ENCODE data around the gene IGLL5.
"Not testable (repeated sequence)": the region's sequence is repeated elsewhere in the genome, so short reads cannot be mapped to it uniquely, and the experiment has no call there.

IGLL5 gene

DNA sequence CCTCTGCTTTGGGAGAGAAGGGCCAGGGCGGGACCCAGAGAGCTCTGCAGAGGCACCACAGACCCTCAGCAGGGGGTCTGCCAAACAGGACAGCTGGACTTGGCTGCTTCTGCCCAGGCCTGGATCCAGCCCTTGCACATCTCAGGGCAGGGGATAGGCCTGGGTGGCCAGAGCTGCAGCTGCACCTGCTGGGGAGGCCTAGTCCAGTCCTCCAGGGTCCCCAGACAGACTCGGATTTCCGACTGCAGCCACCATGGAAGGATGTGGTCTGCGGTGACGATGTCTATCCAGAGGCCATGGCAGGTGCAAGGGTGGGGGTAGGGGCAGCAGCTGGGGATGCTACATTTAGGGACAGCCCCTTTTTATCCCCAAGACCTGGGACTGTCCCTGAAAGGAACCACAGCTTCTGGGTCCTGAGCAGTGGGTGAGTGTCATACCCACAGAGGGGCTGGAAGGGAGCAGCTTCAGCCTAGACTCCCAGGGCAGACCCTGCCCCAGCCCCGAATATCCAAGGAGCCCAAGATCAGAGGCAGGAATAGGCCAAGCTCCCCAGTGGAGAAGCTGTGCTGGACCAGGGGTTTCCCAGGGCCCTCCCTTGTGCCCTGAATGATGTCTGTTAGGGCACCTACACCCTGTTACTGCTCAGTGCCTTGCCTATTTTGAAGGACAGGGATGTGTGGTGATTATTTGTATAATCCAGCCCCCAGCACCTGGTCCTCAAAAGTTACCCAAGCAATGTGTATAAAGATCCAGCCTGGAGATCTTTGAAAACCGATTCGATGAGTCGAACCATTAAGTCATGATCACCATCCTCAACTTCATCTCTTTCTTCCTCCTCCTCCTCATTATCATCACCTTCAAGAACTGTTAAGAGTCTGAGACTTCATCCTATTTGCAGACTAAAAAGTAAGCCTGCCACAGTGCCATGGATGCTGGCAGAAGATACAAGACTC is 2.5 kb upstream of the IGLL5 start:
- DNase-seq = no peak

DNA sequence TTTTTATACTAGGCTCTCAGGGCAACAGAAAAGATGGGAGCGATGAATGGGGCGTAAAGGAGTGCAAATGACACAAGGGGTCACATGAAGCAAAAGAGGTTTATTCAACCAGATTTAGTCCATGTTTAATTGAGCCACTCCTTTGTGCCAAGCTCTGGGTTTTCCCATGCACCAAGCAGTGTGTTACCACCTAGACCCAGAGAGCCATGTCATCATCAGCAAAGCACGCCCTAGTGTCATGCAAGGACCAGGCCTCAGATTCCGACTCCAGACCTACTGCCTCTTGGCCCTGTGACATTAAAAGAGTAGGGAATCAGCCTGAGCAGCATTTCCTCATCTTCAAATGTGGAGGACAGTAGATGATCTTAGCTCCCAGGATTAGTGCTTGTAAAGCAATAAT is 1.1 kb upstream of the IGLL5 start:
- no peak for DNase-seq

DNA sequence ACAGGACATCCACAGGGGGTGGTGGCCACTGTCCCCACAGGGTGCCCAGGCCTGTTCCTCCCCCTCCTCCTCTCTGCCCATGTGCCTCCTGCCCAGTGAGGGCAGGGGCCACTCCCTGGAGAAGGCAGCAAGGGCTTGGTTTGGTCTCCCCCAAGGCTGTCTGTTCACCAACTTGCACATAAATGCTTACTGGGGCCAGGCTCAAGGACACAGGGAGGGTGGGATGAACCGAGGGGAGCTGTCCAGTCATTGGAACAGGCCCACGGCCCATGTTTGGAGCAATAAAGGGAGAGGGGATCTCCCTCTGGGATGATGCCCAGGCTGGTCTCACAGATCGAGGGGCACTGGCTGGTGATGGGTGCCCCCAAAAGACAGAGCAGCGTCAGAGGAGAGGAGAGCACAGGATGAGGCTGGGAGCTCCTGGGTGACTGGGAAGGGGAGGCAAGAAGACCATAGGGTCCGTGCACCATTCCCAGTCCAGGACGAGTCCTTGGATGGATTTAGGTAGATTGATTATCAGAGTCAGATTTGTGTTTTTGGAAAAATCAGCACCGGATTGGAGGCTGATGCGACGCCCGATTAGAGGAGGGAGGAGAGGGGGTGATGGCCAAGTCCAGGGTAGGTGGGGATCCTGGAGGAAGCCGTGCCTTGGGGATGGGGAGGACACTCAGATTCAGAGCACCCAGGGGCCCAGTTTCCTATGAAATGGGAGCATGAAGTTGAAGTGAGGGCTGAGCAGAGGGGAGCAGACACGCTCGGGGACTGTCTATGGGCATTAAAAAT is 1.1 kb downstream of the IGLL5 start:
- DNase-seq = no peak

DNA sequence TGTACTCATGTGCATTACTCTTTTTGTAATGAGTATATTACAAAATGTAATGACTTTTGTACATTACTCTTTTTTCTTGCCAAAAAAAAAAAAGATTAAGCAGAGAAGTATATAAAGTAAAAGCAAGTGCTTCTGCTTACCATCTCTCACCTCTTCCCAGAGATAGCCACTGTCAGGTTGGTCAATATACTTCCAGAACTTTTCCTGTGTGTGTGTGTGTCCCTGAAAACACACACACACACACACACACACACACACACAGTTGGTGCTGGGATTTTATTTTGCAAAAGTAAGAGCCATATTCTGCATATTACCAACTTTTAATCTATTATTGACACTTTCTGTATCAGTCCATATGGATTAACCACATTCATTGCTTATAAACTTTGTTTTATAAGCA is 2.5 kb downstream of the IGLL5 start:
- DNase-seq = no peak

GRCh38 chr22:22891139-22891621 is 3.6 kb downstream of the IGLL5 start:
- DNase-seq = no peak

DNA sequence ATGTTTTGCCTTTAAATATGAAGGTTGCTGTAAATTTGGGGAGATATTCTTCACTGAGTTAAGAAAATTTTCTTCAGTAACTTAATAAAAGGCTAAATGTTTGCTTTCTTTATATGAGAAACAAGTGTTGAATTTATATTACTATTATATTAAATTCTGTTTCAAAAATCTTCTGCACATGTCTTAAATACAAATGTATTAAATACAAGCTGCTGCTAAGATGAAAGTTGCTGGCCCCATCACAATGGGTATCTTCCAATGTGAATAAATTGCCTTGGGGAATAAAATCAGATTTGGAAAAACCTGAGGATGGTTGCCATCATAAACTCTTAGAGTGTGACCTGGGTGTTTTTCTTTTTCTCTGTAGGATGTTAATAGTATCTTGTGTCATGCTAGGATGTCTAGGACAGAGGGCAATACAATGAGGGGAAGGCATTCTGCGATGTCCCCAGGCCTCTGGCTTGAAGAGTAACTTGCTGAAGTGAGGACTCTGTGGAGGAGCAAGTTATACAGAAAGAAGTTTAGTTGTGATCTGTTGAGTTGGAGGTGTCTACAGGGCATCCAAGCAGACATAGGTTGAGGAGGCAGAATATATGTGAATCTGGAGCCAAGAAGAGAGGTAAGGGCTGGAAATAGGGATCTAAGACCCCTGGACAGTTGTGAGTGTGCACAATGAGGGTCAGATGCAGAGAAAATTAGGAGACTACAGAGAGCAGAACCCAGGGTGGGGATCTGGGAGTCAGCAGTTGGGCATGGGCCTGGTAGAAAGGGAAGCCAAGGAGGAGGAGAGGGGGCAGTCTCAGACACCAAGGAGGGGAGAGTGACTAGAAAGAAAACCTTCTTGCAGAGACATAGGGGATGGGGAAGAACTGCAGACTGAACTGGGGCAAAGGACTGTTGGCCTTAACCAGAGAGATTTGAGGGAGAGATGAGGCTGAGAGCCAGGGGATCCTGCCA is 4.8 kb downstream of the IGLL5 start:
- no peak for DNase-seq

GRCh38 chr22:22893077-22893805 is 5.6 kb downstream of the IGLL5 start:
- DNase-seq = no peak

DNA sequence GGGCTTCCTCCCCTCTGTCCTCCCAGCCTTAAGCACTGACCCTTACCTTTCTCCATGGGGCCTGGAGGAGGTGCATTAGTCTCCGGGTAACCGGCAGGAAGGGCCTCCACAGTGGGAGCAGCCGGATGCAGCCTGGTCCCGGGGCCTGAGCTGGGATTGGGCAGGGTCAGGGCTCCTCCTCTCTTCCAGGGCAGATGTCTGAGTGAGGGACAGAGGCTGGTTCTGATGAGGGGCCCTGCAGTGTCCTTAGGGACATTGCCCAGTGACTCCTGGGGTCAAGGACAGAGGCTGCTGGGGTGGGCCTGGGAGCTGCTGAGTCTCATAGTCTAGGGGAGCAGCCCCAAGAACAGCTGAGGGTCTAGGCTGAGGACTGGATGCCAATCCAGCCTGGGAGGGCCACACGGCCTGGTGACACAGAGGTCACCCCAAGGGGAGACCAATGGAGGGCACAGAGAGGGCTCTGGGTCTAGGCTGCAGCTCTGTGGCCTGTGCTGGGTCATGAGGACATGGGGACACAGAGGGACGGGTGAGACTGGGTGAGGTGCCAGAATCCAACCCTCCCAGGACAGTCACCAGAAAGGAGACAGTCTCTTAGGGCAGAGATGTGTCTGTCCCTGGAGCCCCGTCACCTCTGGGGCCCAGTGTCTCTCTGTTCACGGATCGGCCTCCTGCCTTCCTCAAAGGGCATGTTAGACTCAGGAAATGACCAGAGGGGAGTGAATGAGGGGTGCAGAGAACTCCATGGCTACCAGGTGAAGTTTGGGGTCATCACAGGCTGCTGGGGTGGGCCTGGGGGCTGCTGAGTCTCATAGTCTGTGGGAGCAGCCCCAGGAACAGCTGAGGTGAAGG is 6.5 kb downstream of the IGLL5 start:
- DNase-seq = no peak

GRCh38 chr22:22894740-22895731 is 7.4 kb downstream of the IGLL5 start:
- no peak for DNase-seq

DNA sequence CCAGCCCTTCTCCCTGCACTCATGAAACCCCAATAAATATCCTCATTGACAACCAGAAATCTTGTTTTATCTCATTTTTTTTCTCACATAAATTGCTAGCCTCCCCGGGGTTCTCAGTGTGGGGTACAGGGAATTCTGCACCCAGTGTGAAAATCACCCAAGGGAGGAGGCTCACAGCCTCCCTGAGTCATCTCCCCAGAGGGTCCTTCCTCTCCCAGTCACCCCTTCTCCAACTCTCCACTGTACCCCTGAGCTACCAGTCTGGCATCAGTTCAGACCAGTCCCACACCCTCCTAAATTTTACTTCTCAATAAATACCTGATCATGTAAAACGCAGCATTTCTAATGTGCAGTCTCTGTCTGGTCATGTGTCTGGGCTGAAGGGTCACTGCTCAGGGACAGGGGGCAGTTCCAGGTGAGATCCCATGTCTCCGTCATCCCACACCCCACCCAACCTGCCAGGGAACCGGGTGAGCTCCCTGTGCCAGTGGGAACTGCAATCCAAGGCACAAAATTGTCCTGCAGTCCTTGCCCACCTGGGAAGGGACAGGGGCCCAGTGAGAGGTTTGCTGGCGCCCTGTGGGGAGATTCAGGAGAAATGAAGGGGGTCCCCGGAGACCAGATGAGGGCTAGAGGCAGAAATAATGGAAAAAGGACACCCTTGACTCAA is 8.3 kb downstream of the IGLL5 start:
- no peak for DNase-seq

DNA sequence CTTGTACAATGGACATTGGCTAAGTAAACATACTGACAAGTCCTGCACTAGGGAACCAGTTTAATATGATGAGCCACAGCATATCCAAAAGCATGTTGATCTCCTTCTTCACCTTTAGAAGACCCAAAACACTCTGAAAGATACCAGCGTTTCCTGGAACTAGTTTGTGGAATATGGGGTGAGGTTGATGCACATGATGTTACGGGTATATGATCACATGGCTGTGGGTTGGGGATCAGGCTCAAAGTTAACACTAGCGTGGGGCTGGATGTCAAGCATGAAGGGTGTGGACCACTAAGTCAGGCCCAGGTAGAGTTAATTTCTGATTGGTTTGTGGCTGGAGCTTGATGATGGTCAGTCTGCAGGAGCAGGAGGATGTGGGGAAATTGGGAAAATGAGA is 9.0 kb downstream of the IGLL5 start:
- DNase-seq = no peak

- DNase-seq = no peak
These were observed 9.5 kb downstream of the IGLL5 start for GRCh38 chr22:22897091-22897490.

- no peak for DNase-seq
These were observed 10.3 kb downstream of the IGLL5 start for GRCh38 chr22:22897947-22898346.

DNA sequence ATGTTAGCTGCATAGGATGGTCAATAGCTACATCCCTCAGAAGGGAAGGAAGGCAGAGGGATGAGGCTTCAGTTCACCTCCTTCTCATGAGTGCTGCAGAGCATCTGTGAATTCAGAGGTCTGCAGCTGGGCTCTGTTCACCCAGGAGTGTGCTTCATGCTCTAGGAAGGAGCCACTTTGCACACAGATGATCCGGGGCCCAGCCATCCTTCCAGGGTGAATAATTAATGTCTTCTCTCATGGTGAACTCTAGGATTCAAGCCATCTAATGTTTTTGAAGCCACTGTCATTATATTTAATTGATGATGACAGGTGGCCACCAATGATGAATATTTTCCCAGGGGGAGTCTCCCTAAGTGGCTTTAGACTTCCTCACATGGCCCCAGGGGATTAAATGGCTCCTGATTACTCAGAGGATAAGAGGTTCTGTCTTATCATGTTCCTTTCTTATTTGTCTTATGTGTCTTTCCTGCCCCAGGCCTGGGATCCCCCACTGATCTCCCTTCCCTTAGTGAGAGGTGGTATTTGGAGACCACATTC is 10.9 kb downstream of the IGLL5 start:
- not testable (repeated sequence) for DNase-seq

DNA sequence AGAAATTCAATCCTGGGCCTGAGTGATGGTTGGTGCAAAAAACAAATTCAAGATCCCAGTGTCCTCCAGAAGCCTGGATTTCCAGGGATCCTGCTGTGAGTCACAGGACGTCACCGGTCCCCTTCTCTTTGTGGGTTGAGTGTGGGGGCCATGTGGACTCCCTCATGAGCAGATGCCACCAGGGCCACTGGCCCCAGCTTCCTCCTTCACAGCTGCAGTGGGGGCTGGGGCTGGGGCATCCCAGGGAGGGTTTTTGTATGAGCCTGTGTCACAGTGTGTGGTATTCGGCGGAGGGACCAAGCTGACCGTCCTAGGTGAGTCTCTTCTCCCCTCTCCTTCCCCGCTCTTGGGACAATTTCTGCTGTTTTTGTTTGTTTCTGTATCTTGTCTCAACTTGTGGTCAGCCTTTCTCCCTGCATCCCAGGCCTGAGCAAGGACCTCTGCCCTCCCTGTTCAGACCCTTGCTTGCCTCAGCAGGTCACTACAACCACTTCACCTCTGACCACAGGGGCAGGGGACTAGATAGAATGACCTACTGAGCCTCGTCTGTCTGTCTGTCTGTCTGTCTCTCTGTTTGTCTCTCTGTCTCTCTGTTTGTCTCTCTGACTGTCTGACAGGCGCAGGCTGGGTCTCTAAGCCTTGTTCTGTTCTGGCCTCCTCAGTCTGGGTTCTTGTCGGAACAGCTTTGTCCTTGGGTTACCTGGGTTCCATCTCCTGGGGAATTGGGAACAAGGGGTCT is 11.9 kb downstream of the IGLL5 start:
- not testable (repeated sequence) for DNase-seq

- not testable (repeated sequence) for DNase-seq
These were observed 13.1 kb downstream of the IGLL5 start for GRCh38 chr22:22900527-22901205.

- no peak for DNase-seq
These were observed 14.1 kb downstream of the IGLL5 start for GRCh38 chr22:22901578-22902218.
